K562 (cell line): ENCODE data around the gene DBNL. TPM values are rescaled to one million over a fixed set of nuclear protein-coding genes. Genes with fewer than 3 reads are reported as not detected.

Experiments
- ATAC-seq: fragments of 200-7000 bp; cut with Tn5 transposase; 3 replicates; pipeline ENCODE4 v1.9.1; 2020; ENCODE audit warnings: moderate library complexity
- BruUV-seq: library from RNA; stranded (reverse); fragments of 400-500 nt; replicated peaks from 2 replicates; lab custom pipeline; 2021; lab: Mats Ljungman, UMichigan
- CTCF ChIA-PET: fragments of 300-600 bp; formaldehyde crosslinking; extraction: SDS; loops from one replicate; lab custom pipeline; 2021; ENCODE audit warnings: low intra/inter-chr PET ratio; lab: Yijun Ruan, JAX
- POLR2A ChIA-PET: fragments of 300-600, 350-650 bp; sonication (Branson Sonifier 250); formaldehyde crosslinking; extraction: SDS; loops from one replicate; lab custom pipeline; 2021; ENCODE audit warnings: antibody characterized with exemption, inconsistent platforms; lab: Yijun Ruan, JAX
- DNase-seq, 4 experiments: peaks; one replicate each; pipeline versions ENCODE4 v3.0.0 to v3.0.0-alpha.2; 2011 to 2018; ENCODE audit warnings: low spot score in 3 of 4, mixed read lengths in 3 of 4; ENCODE audit errors: extremely low read depth in 1 of 4
- FAIRE-seq: peaks from 2 replicates; lab custom pipeline; 2011; peaks lifted over from hg19 to GRCh38; lab: Jason Lieb, UNC
- H2AFZ ChIP-seq: 2 replicates; pipeline ENCODE4 v1.6.0; 2011; ENCODE audit warnings: low read depth, low read length, control low read depth, inconsistent platforms
- H3K27ac ChIP-seq: fragments of 200-600 bp; 3 replicates; pipeline ENCODE4 v1.8.0; 2011; ENCODE audit warnings: low read depth, mild to moderate bottlenecking, control low read depth, inconsistent platforms, low read length, moderate library complexity, mixed read lengths; ENCODE audit errors: extremely low read depth
- H3K27me3 ChIP-seq, 2 experiments: fragments of 300-600 bp in 1 of 2; 2 replicates in 1 of 2; 3 replicates in 1 of 2; pipeline versions ENCODE4 v1.6.0 to v1.8.0; 2011; ENCODE audit warnings: inconsistent platforms in 2 of 2, low read length in 2 of 2, mild to moderate bottlenecking in 1 of 2, mixed read lengths in 1 of 2, moderate library complexity in 1 of 2; ENCODE audit not compliant: control insufficient read depth in 2 of 2, insufficient read depth in 2 of 2
- H3K36me3 ChIP-seq: fragments of 300-600 bp; 3 replicates; pipeline ENCODE4 v1.8.0; 2011; ENCODE audit warnings: mild to moderate bottlenecking, low read length, inconsistent platforms; ENCODE audit not compliant: control insufficient read depth, insufficient read depth
- H3K4me1 ChIP-seq, 2 experiments: fragments of 200-600 bp in 1 of 2; replicated peaks in 1 of 2; 2 replicates in 1 of 2; 3 replicates in 1 of 2; pipeline versions ENCODE4 v1.5.1 to v1.8.0; 2011; ENCODE audit warnings: inconsistent platforms in 2 of 2, low read length in 2 of 2, mild to moderate bottlenecking in 1 of 2, mixed read lengths in 1 of 2, moderate library complexity in 1 of 2; ENCODE audit not compliant: control insufficient read depth in 2 of 2, insufficient read depth in 2 of 2
- H3K4me2 ChIP-seq: 2 replicates; pipeline ENCODE4 v1.6.1; 2011; ENCODE audit warnings: low read length, control low read depth, inconsistent platforms, mixed read lengths; ENCODE audit not compliant: insufficient read depth
- H3K4me3 ChIP-seq: fragments of 200-600 bp; sonication (generic), shearing (Covaris generic); 2 replicates; pipeline ENCODE4 v1.5.1; 2016; ENCODE audit warnings: control low read depth, inconsistent platforms
- H3K79me2 ChIP-seq: fragments of 200-600 bp; 3 replicates; pipeline ENCODE4 v1.8.0; 2011; ENCODE audit warnings: low read length, inconsistent platforms; ENCODE audit not compliant: control insufficient read depth, insufficient read depth
- H3K9ac ChIP-seq, 2 experiments: 2 replicates each; pipeline versions ENCODE4 v1.6.0 to v1.6.1; 2011; ENCODE audit warnings: low read depth in 2 of 2, low read length in 2 of 2, control low read depth in 1 of 2, inconsistent platforms in 1 of 2, mild to moderate bottlenecking in 1 of 2, mixed read lengths in 1 of 2; ENCODE audit not compliant: insufficient read depth in 1 of 2
- H3K9me1 ChIP-seq: one replicate; pipeline ENCODE4 v1.6.0; 2011; ENCODE audit warnings: inconsistent platforms, mild to moderate bottlenecking, low read length, moderate library complexity; ENCODE audit not compliant: control insufficient read depth, insufficient read depth
- H3K9me3 ChIP-seq: replicated peaks from 2 replicates; pipeline ENCODE4 v1.5.1; 2011; ENCODE audit warnings: low read depth, low read length, inconsistent platforms; ENCODE audit not compliant: control insufficient read depth, insufficient read depth
- H4K20me1 ChIP-seq: replicated peaks from 2 replicates; pipeline ENCODE4 v1.6.1; 2011; ENCODE audit warnings: low read length, inconsistent platforms, mixed read lengths; ENCODE audit not compliant: control insufficient read depth, insufficient read depth
- ATF1 ChIP-seq, 2 experiments: fragments of 450-650 bp in 1 of 2; IDR thresholded peaks; 2 replicates each; pipeline ENCODE4 v1.6.1; 2016; ENCODE audit warnings: missing compliant biosample characterization in 1 of 2, missing genetic modification characterization in 1 of 2
- BCOR ChIP-seq: fragments of 450-650 bp; IDR thresholded peaks from 2 replicates; pipeline ENCODE4 v1.6.1; 2016
- HLTF ChIP-seq: fragments of 450-650 bp; IDR thresholded peaks from 2 replicates; pipeline ENCODE4 v1.6.1; 2016
- MIER1 ChIP-seq: fragments of 450-650 bp; IDR thresholded peaks from 2 replicates; pipeline ENCODE4 v1.6.1; 2016; ENCODE audit warnings: antibody characterized with exemption, mild to moderate bottlenecking, low read depth
- POLR3A ChIP-seq: IDR thresholded peaks from 2 replicates; pipeline ENCODE4 v1.6.1; 2011; ENCODE audit warnings: borderline replicate concordance, mild to moderate bottlenecking, moderate library complexity; ENCODE audit not compliant: insufficient read length, insufficient read depth; ENCODE audit errors: extremely low read depth
- PRMT5 ChIP-seq: sonication (generic); formaldehyde crosslinking; IDR thresholded peaks from 2 replicates; pipeline ENCODE4 v1.5.0; 2020; ENCODE audit warnings: missing genetic modification reagents
- ZFP36 ChIP-seq: fragments of 150-350 bp; IDR thresholded peaks from 2 replicates; pipeline ENCODE4 v1.6.1; 2018; ENCODE audit warnings: low read length, low read depth; ENCODE audit not compliant: partially characterized antibody
- ZNF224 ChIP-seq: sonication (generic); formaldehyde crosslinking; IDR thresholded peaks from 2 replicates; pipeline ENCODE4 v1.8.0; 2022; ENCODE audit warnings: mild to moderate bottlenecking, missing genetic modification reagents
- WGBS: fragments of 100-300 bp; shearing (Covaris generic); methylation state at CpG from one replicate; pipeline ENCODE4 v1.1.6; 2016; ENCODE audit warnings: low coverage, mixed read lengths; ENCODE audit not compliant: insufficient coverage; ENCODE audit errors: missing lambda C conversion rate; 5-methylcytosine and 5-hydroxymethylcytosine counted together
- in situ Hi-C: fragments of 300-500 bp; cut with MboI; formaldehyde crosslinking; loops from 4 replicates; pipeline ENCODE4 v1.15.0; 2018; ENCODE audit warnings: inconsistent platforms, mixed read lengths
- intact Hi-C: fragments of 100-400 bp; cut with micrococcal nuclease; formaldehyde crosslinking; loops from 2 replicates; pipeline ENCODE4 v1.14.2; 2022
- polyA plus RNA-seq, 8 experiments: library from polyadenylated mRNA; depleted of rRNA in 4 of 8; stranded (reverse) in 5 of 8; unstranded in 3 of 8; fragments of >200 nt; fragmentation: Nextera tagmentation in 2 of 8; fragmentation: Illumina TruSeq in 1 of 8; extraction: Ambion mirVana in 2 of 8; extraction: Trizol in 1 of 8; gene quantifications; 2 replicates each; pipeline versions ENCODE4 v1.2.1 to v1.2.3, GENCODE V29; 2011 to 2014; ENCODE audit warnings: inconsistent platforms in 1 of 8, missing spikeins in 1 of 8
- total RNA-seq, 7 experiments: library from RNA; depleted of rRNA in 6 of 7; stranded (reverse); fragments of >200 nt in 6 of 7; fragmentation: Illumina TruSeq in 2 of 7; extraction: Trizol in 2 of 7; gene quantifications; 2 replicates each; pipeline versions ENCODE4 v1.2.1 to v1.2.3, GENCODE V29; 2011 to 2021; ENCODE audit warnings: low replicate concordance in 1 of 7
- TF ChIP-seq, protein P1 (sequence below): IDR thresholded peaks from 2 replicates; pipeline ENCODE4 v1.6.1; 2014; ENCODE audit warnings: antibody characterized with exemption
- TF ChIP-seq, protein P2 (sequence below), 2 experiments: IDR thresholded peaks; 2 replicates each; pipeline ENCODE4 v1.6.1; 2011; ENCODE audit warnings: borderline replicate concordance in 1 of 2, control low read depth in 1 of 2, low read depth in 1 of 2, low read length in 1 of 2, mild to moderate bottlenecking in 1 of 2, mixed read lengths in 1 of 2, moderate library complexity in 1 of 2; ENCODE audit not compliant: insufficient read depth in 1 of 2, insufficient read length in 1 of 2, poor library complexity in 1 of 2, severe bottlenecking in 1 of 2; ENCODE audit errors: extremely low read depth in 1 of 2
- TF ChIP-seq, protein P3 (sequence below): sonication (generic); formaldehyde crosslinking; IDR thresholded peaks from 2 replicates; pipeline ENCODE4 v1.8.1; 2023; ENCODE audit warnings: mild to moderate bottlenecking, missing genetic modification reagents, moderate library complexity
- TF ChIP-seq, protein P4 (sequence below), 2 experiments: fragments of 250-450 bp in 1 of 2; fragments of 450-650 bp in 1 of 2; sonication (Bioruptor Pico) in 1 of 2; IDR thresholded peaks; 2 replicates each; pipeline versions ENCODE4 v1.6.1 to v1.8.0; 2016 to 2021; ENCODE audit warnings: mild to moderate bottlenecking in 2 of 2, moderate library complexity in 2 of 2, missing compliant biosample characterization in 1 of 2, missing genetic modification characterization in 1 of 2
- TF ChIP-seq, protein P5 (sequence below): fragments of 250-450 bp; sonication (Bioruptor Pico); IDR thresholded peaks from 2 replicates; pipeline ENCODE4 v1.4.0; 2020; ENCODE audit warnings: borderline replicate concordance

DBNL gene
- total and polyA plus RNA-seq, 9 of the 15 experiments (the other 6 are each of a cell fraction or from before 2014, with no cell fraction given): 1.9 to 65.1 (median 38.9) TPM

DNA sequence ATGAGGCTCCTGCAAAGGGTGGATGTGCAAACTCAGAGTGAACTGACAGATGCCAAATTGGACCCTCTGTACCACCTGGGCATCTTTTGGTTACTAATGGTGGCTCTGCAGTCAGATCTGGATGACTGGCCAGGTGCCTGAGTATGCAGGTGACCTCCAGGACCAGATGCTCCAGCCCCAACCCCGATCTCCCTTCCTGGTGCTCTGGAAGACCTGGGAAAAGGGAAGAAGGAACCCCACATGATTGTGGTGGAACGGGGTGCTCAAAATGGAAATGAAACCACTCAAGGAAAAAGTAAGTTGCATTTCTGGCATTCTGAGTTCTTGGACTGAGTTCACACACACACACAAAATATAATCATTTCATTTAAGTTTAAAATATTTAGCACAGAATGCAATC is 49.9 kb downstream of the DBNL start (continued):
- TF ChIP-seq, protein P1, sequence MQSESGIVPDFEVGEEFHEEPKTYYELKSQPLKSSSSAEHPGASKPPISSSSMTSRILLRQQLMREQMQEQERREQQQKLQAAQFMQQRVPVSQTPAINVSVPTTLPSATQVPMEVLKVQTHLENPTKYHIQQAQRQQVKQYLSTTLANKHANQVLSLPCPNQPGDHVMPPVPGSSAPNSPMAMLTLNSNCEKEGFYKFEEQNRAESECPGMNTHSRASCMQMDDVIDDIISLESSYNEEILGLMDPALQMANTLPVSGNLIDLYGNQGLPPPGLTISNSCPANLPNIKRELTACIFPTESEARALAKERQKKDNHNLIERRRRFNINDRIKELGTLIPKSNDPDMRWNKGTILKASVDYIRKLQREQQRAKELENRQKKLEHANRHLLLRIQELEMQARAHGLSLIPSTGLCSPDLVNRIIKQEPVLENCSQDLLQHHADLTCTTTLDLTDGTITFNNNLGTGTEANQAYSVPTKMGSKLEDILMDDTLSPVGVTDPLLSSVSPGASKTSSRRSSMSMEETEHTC: no peak
- TF ChIP-seq, protein P2, sequence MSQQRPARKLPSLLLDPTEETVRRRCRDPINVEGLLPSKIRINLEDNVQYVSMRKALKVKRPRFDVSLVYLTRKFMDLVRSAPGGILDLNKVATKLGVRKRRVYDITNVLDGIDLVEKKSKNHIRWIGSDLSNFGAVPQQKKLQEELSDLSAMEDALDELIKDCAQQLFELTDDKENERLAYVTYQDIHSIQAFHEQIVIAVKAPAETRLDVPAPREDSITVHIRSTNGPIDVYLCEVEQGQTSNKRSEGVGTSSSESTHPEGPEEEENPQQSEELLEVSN (IDR thresholded peaks at IDR 0.05; ENCODE audit: borderline replicate concordance in 1 of 2, extremely low read depth in 1 of 2, insufficient read depth in 1 of 2, insufficient read length in 1 of 2, low read depth in 1 of 2, low read length in 1 of 2, poor library complexity in 1 of 2, severe bottlenecking in 1 of 2): no peak
- TF ChIP-seq, protein P3, sequence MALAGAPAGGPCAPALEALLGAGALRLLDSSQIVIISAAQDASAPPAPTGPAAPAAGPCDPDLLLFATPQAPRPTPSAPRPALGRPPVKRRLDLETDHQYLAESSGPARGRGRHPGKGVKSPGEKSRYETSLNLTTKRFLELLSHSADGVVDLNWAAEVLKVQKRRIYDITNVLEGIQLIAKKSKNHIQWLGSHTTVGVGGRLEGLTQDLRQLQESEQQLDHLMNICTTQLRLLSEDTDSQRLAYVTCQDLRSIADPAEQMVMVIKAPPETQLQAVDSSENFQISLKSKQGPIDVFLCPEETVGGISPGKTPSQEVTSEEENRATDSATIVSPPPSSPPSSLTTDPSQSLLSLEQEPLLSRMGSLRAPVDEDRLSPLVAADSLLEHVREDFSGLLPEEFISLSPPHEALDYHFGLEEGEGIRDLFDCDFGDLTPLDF (CRISPR knock-in tag): no peak

DNA sequence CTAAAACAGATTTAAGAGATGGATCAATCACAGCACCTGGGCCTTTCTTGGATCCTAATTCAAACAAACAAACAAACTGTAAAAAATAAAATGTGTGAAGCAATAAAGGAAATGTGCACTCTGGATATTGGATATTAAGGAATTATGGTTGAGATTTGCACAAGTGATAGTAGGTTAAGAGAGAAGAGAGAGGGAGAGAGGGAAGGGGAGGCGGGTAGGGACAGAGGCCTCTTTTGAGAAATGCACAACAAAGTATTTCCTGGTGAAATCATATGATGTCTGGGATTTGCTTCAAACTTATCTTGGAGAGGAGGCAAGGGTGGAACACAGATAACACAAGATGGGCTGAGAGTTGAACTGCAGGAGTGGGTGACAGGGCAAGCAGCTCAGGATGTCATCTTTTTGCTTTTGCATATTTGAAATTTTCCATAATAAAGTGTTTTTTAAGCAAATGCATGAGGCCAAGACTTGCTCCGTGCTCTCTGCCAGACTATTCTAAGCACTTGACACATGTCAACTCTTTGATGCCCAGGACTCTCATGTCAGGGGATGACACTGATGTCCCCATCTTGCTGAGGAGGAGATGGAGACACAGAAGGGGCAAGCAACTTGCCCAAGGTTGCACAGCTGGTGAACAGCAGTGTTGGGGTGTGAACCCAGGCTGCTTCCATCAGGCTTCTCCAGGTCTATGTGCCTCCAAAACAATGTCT is 50.5 kb downstream of the DBNL start:
- Histone ChIP-seq H3K4me3 (no peak overlapping the region), H2AFZ (no peak overlapping the region), H3K9ac (no peak overlapping the region), H4K20me1 (no peaks in the 10 kb centered on the region), H3K79me2 (no peaks in the 10 kb centered on the region), H3K36me3 (no peaks in the 10 kb centered on the region), H3K4me2 (no peak overlapping the region), H3K4me1 (peaks cover 0 to 8% of the 10 kb centered on the region in 2 experiments; a peak in 2 of 5 replicates), H3K9me3 (no peaks in the 10 kb centered on the region), H3K27ac (no peak overlapping the region), H3K9me1 (no peaks in the 10 kb centered on the region), H3K27me3 (peaks cover 0 to 5% of the 10 kb centered on the region in 2 experiments; a peak in 1 of 5 replicates)
- intact Hi-C loops: no loop called here
- POLR2A ChIA-PET: no interaction called here
- no peak for ATAC-seq
- no peak for DNase-seq
- FAIRE-seq: no peak
- BruUV-seq: no TSS peak
- WGBS: 8% methylated on average over 2 of the region's 2 CpGs
- in situ Hi-C loops: no loop called here
- CTCF ChIA-PET: no interaction called here
- TF ChIP-seq PRMT5 (CRISPR knock-in tag): no peak
- TF ChIP-seq ATF1 (CRISPR knock-in tag; IDR thresholded peaks at IDR 0.05): no peak
- TF ChIP-seq ATF1 (tag; IDR thresholded peaks at IDR 0.05): no peak
- TF ChIP-seq MIER1: no peak
- TF ChIP-seq ZNF224 (CRISPR knock-in tag): no peak
- peak; percentile 37; the same call in 1 of the 2 replicates for TF ChIP-seq BCOR
- TF ChIP-seq, protein P4, sequence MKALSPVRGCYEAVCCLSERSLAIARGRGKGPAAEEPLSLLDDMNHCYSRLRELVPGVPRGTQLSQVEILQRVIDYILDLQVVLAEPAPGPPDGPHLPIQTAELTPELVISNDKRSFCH (CRISPR knock-in tag; IDR thresholded peaks at IDR 0.05): no peak
- TF ChIP-seq, protein P4 (tag; IDR thresholded peaks at IDR 0.05): no peak
- TF ChIP-seq, protein P5, sequence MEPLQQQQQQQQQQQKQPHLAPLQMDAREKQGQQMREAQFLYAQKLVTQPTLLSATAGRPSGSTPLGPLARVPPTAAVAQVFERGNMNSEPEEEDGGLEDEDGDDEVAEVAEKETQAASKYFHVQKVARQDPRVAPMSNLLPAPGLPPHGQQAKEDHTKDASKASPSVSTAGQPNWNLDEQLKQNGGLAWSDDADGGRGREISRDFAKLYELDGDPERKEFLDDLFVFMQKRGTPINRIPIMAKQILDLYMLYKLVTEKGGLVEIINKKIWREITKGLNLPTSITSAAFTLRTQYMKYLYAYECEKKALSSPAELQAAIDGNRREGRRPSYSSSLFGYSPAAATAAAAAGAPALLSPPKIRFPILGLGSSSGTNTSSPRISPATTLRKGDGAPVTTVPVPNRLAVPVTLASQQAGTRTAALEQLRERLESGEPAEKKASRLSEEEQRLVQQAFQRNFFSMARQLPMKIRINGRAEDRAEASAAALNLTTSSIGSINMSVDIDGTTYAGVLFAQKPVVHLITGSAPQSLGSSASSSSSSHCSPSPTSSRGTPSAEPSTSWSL (CRISPR knock-in tag): no peak
- peak; percentile 58 for TF ChIP-seq ZFP36
- no peak for TF ChIP-seq POLR3A
- TF ChIP-seq HLTF: no peak
